Measurements from ENCODE around the gene MOV10L1.

Gene MOV10L1

DNA sequence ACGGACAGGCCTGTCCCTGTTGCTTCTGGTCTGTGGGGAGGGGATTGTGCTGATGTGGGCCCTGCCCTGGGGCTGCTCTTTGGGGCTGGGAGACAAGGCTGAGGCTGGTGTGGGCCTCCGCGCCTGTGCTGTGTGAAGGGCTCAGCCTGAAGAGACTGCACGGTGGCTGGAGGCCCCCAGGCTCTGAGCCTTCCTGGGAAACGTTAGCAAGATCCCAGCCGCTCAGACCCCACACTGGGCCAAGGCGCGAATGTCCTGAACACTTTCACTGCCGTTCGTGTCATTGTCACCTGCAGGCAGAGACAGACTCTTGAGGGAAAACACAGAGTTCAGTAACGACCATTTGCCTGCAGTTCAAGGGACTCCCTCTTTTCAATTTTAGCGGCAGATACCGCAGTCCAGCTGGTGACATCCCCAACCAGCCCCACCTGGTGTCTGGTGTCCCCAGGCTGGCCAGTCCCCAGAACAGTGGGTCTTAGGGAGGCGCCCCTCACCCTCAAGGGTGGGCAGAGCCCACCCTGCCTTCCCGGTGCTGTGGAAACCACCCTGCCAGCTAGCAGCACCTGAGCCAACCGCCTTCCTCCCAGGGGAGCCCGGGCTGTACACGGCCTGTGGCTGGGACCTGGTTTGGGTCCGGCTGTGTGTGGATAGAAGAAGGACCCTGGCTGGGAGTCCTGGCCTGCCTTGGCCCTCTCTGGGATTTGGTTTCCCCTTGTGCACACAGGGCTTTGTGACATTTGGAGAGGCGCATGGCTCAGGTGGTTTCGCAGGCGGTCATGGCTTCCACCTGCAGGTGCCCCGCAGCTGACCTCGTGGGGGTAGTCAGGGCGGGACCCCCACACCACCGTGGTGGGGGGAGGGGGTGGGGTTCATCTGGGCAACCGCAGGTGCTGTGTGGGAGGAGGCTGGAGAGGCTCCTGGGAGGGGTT is 86.4 kb downstream of the MOV10L1 start:
- no peak for TF ChIP-seq REST (IDR thresholded peaks at IDR 0.05; ENCODE audit: low read depth)
- no peak for TF ChIP-seq RAD21 (IDR thresholded peaks at IDR 0.05; ENCODE audit: low read depth)
- TF ChIP-seq TCF12 (IDR thresholded peaks at IDR 0.05; ENCODE audit: low read depth), result no peak
- no peak for TF ChIP-seq ZBTB7A (IDR thresholded peaks at IDR 0.05; ENCODE audit: low read depth)
- no peak for TF ChIP-seq TEAD4 (IDR thresholded peaks at IDR 0.05)
- no peak for TF ChIP-seq CREB1 (IDR thresholded peaks at IDR 0.05; ENCODE audit: low read depth)
- TF ChIP-seq NFIC (IDR thresholded peaks at IDR 0.05), result no peak
- TF ChIP-seq, protein P1, sequence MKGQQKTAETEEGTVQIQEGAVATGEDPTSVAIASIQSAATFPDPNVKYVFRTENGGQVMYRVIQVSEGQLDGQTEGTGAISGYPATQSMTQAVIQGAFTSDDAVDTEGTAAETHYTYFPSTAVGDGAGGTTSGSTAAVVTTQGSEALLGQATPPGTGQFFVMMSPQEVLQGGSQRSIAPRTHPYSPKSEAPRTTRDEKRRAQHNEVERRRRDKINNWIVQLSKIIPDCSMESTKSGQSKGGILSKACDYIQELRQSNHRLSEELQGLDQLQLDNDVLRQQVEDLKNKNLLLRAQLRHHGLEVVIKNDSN (IDR thresholded peaks at IDR 0.05), result no peak
- TF ChIP-seq EGR1 (IDR thresholded peaks at IDR 0.05), result no peak
- no peak for TF ChIP-seq TAF1 (IDR thresholded peaks at IDR 0.05; ENCODE audit: low read depth)
- no peak for TF ChIP-seq YY1 (IDR thresholded peaks at IDR 0.05; ENCODE audit: low read depth)
- TF ChIP-seq FOXM1 (IDR thresholded peaks at IDR 0.05; ENCODE audit: borderline replicate concordance, low read depth), result no peak
- no peak for TF ChIP-seq EP300 (IDR thresholded peaks at IDR 0.05; ENCODE audit: borderline replicate concordance)
- no peak for TF ChIP-seq CEBPB (IDR thresholded peaks at IDR 0.05)
- TF ChIP-seq, protein P2, sequence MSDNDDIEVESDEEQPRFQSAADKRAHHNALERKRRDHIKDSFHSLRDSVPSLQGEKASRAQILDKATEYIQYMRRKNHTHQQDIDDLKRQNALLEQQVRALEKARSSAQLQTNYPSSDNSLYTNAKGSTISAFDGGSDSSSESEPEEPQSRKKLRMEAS (IDR thresholded peaks at IDR 0.05), result no peak

- TF ChIP-seq, protein P2 (IDR thresholded peaks at IDR 0.05), result no peak
- TF ChIP-seq REST (IDR thresholded peaks at IDR 0.05; ENCODE audit: low read depth) (no peak), YY1 (IDR thresholded peaks at IDR 0.05; ENCODE audit: low read depth) (no peak), TEAD4 (IDR thresholded peaks at IDR 0.05) (no peak), CREB1 (IDR thresholded peaks at IDR 0.05; ENCODE audit: low read depth) (no peak), EP300 (IDR thresholded peaks at IDR 0.05; ENCODE audit: borderline replicate concordance) (no peak), ZBTB7A (IDR thresholded peaks at IDR 0.05; ENCODE audit: low read depth) (no peak)
Observed at GRCh38 chr22:50176850-50177536, 87.2 kb downstream of the MOV10L1 start.

GRCh38 chr22:50177537-50178470 is 88.0 kb downstream of the MOV10L1 start:
- no peak for TF ChIP-seq ZBTB7A (IDR thresholded peaks at IDR 0.05; ENCODE audit: low read depth)
- no peak for TF ChIP-seq EGR1 (IDR thresholded peaks at IDR 0.05)
- TF ChIP-seq, protein P2 (IDR thresholded peaks at IDR 0.05), result no peak
- no peak for TF ChIP-seq CEBPB (IDR thresholded peaks at IDR 0.05)

DNA sequence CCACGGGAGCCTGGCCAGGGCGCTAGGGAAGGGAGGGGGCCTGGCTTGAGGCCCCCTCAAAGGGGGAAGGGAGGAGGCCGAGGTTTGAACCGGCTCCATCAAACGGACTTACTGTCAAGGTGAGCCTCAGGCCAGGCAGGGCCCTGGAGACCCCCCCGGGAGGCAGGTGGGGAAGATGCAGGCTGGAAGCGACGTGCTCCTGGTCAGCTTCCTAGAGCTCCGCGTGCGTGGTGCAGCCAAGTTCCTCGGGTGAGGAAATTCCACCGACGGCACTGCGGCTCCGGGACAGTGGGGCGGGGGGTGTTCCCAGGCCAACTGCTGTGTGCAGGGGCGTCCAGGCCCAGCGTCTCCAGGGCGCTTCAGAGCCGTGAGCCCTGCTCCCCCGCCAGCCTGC is 88.7 kb downstream of the MOV10L1 start:
- TF ChIP-seq REST (IDR thresholded peaks at IDR 0.05; ENCODE audit: low read depth) (no peak), CEBPB (IDR thresholded peaks at IDR 0.05) (no peak), ZBTB7A (IDR thresholded peaks at IDR 0.05; ENCODE audit: low read depth) (no peak), NFIC (IDR thresholded peaks at IDR 0.05) (no peak), TEAD4 (IDR thresholded peaks at IDR 0.05) (no peak), RAD21 (IDR thresholded peaks at IDR 0.05; ENCODE audit: low read depth) (no peak), EGR1 (IDR thresholded peaks at IDR 0.05) (no peak), EP300 (IDR thresholded peaks at IDR 0.05; ENCODE audit: borderline replicate concordance) (no peak), TAF1 (IDR thresholded peaks at IDR 0.05; ENCODE audit: low read depth) (no peak), FOXM1 (IDR thresholded peaks at IDR 0.05; ENCODE audit: borderline replicate concordance, low read depth) (no peak), TCF12 (IDR thresholded peaks at IDR 0.05; ENCODE audit: low read depth) (no peak), YY1 (IDR thresholded peaks at IDR 0.05; ENCODE audit: low read depth) (no peak), CREB1 (IDR thresholded peaks at IDR 0.05; ENCODE audit: low read depth) (no peak)
- TF ChIP-seq, protein P1 (IDR thresholded peaks at IDR 0.05), result no peak
- TF ChIP-seq, protein P2 (IDR thresholded peaks at IDR 0.05), result no peak
